Right atrium auricular region (tissue), 2 donors: ENCODE data around the gene ADAM17. TPM values are rescaled to one million over a fixed set of nuclear protein-coding genes. Genes with fewer than 3 reads are reported as not detected.

Source experiments
- DNase-seq: peaks from one replicate; pipeline ENCODE4 v3.0.0-alpha.2; 2019; ENCODE audit warnings: low spot score
- H3K27ac ChIP-seq, 2 donors: fragments of 200-600 bp; sonication (generic); 1 replicate in 1 of 2; 2 replicates in 1 of 2; pipeline ENCODE4 v1.5.1; 2016 to 2019
- H3K27me3 ChIP-seq, 2 donors: fragments of 200-600 bp; sonication (generic); one replicate each; pipeline versions ENCODE4 v1.5.1 to v1.6.0; 2017 to 2019
- H3K36me3 ChIP-seq: fragments of 200-600 bp; sonication (generic); one replicate; pipeline ENCODE4 v1.5.1; 2016
- H3K4me1 ChIP-seq, 2 donors: fragments of 200-600 bp; sonication (generic); one replicate each; pipeline versions ENCODE4 v1.5.1 to v1.6.0; 2017 to 2019
- H3K4me3 ChIP-seq, 2 donors: fragments of 200-600 bp; sonication (generic); 1 replicate in 1 of 2; 2 replicates in 1 of 2; pipeline ENCODE4 v1.5.1; 2017 to 2019; ENCODE audit warnings: mild to moderate bottlenecking in 1 of 2, moderate library complexity in 1 of 2
- H3K9me3 ChIP-seq, 2 donors: fragments of 200-600 bp; sonication (generic); one replicate each; pipeline ENCODE4 v1.5.1; 2019
- CTCF ChIP-seq, 2 donors: fragments of 200-600 bp; sonication (generic); IDR thresholded peaks; one replicate each; pipeline ENCODE4 v1.5.1; 2019; ENCODE audit warnings: antibody characterized with exemption in 2 of 2
- total RNA-seq, 2 donors: library from RNA; depleted of rRNA; stranded (reverse); fragments of >200 nt; gene quantifications; one replicate each; pipeline ENCODE4 v1.1.0, GENCODE V29; 2016

ADAM17 gene
- total RNA-seq, 2 donors from 2014 or later = 12.2 to 16.4 TPM

GRCh38 chr2:9548506-9548905, 7.1 kb downstream of the ADAM17 start:
- H3K4me3 ChIP-seq = no peak overlapping the region
- DNase-seq = no peak
- H3K9me3 ChIP-seq = no peaks in the 10 kb centered on the region
- peaks cover 3 to 87% of the 10 kb centered on the region in 2 donors for H3K4me1 ChIP-seq
- TF ChIP-seq CTCF (IDR thresholded peaks at IDR 0.05) = no peak
- no peak overlapping the region for H3K27ac ChIP-seq
- H3K36me3 ChIP-seq = no peaks in the 10 kb centered on the region
- H3K27me3 ChIP-seq = no peaks in the 10 kb centered on the region

- Histone ChIP-seq H3K4me1 (peaks cover 3 to 77% of the 10 kb centered on the region in 2 donors), H3K27me3 (no peaks in the 10 kb centered on the region), H3K27ac (no peak overlapping the region), H3K36me3 (no peaks in the 10 kb centered on the region), H3K9me3 (no peaks in the 10 kb centered on the region), H3K4me3 (no peak overlapping the region)
- no peak for TF ChIP-seq CTCF (IDR thresholded peaks at IDR 0.05)
- DNase-seq = no peak
These were observed 8.2 kb downstream of the ADAM17 start for GRCh38 chr2:9547262-9547991.

- H3K4me1 ChIP-seq = peaks cover 0 to 59% of the 10 kb centered on the region in 2 donors
- no peak for TF ChIP-seq CTCF (IDR thresholded peaks at IDR 0.05)
- H3K9me3 ChIP-seq = no peaks in the 10 kb centered on the region
- H3K27me3 ChIP-seq = no peaks in the 10 kb centered on the region
- DNase-seq = no peak
- no peaks in the 10 kb centered on the region for H3K36me3 ChIP-seq
- H3K27ac ChIP-seq = no peak overlapping the region
- no peak overlapping the region for H3K4me3 ChIP-seq
These were observed 10.1 kb downstream of the ADAM17 start for GRCh38 chr2:9545502-9545901.

GRCh38 chr2:9543557-9543956, 12.1 kb downstream of the ADAM17 start:
- Histone ChIP-seq H3K36me3 (no peaks in the 10 kb centered on the region), H3K27ac (no peak overlapping the region), H3K4me3 (no peak overlapping the region), H3K27me3 (no peaks in the 10 kb centered on the region), H3K4me1 (peaks cover 0 to 51% of the 10 kb centered on the region in 2 donors), H3K9me3 (no peaks in the 10 kb centered on the region)
- no peak for DNase-seq
- TF ChIP-seq CTCF (IDR thresholded peaks at IDR 0.05) = no peak

- Histone ChIP-seq H3K36me3 (peaks cover 13% of the 10 kb centered on the region), H3K27me3 (no peaks in the 10 kb centered on the region), H3K4me3 (no peak overlapping the region), H3K4me1 (peaks cover 0 to 18% of the 10 kb centered on the region in 2 donors), H3K9me3 (no peaks in the 10 kb centered on the region), H3K27ac (peak overlapping the region in 1 of 2 donors; percentile 25)
- no peak for DNase-seq
- no peak for TF ChIP-seq CTCF (IDR thresholded peaks at IDR 0.05)
These were observed 16.1 kb downstream of the ADAM17 start for GRCh38 chr2:9539531-9539930.
